Activated CD4-positive, alpha-beta memory T cell treated with anti-CD3 and anti-CD28 coated beads, Interleukin-2, amount 10 ng/mL, durations not matched to agents 7 days and 5 days (primary cell): ENCODE data around the gene AVP. TPM values are rescaled to one million over a fixed set of nuclear protein-coding genes. Genes with fewer than 3 reads are reported as not detected.
"Not testable (repeated sequence)": the region's sequence is repeated elsewhere in the genome, so short reads cannot be mapped to it uniquely, and the experiment has no call there.

Experiments
- CTCF ChIA-PET: fragments of 350-600 bp; sonication (Branson Sonifier 250); formaldehyde crosslinking; loops from one replicate; lab custom pipeline; 2021; ENCODE audit warnings: antibody characterized with exemption, inconsistent platforms; lab: Charles Lee
- POLR2A ChIA-PET: fragments of 350-600 bp; sonication (Branson Sonifier 250); formaldehyde crosslinking; loops from one replicate; lab custom pipeline; 2021; ENCODE audit warnings: antibody characterized with exemption; lab: Charles Lee
- DNase-seq: peaks from one replicate; pipeline ENCODE4 v3.0.0-alpha.2; 2020
- H3K27ac Mint-ChIP-seq: one replicate; pipeline ENCODE4 v1.8.0; 2021; ENCODE audit warnings: mild to moderate bottlenecking, mixed read lengths
- H3K27me3 Mint-ChIP-seq: one replicate; pipeline ENCODE4 v1.8.0; 2021; ENCODE audit warnings: mixed read lengths
- H3K36me3 Mint-ChIP-seq: one replicate; pipeline ENCODE4 v1.8.0; 2021; ENCODE audit warnings: low read depth, mixed read lengths
- H3K4me1 Mint-ChIP-seq: one replicate; pipeline ENCODE4 v1.8.0; 2021; ENCODE audit warnings: mixed read lengths
- H3K4me3 Mint-ChIP-seq: one replicate; pipeline ENCODE4 v1.8.0; 2021; ENCODE audit warnings: mild to moderate bottlenecking, mixed read lengths
- H3K9me3 Mint-ChIP-seq: one replicate; pipeline ENCODE4 v1.8.0; 2021; ENCODE audit warnings: mixed read lengths
- total RNA-seq, 2 experiments: library from RNA; stranded (reverse); gene quantifications; one replicate each; pipeline ENCODE4 v1.2.3, GENCODE V29; 2021

The AVP gene
- total RNA-seq, 2 experiments from 2014 or later: not detected

GRCh38 chr20:3073251-3073643 lies 11.3 kb downstream of the AVP start:
- peaks cover 19% of the 10 kb centered on the region for H3K27me3 Mint-ChIP-seq
- not testable (repeated sequence) for H3K27ac Mint-ChIP-seq, H3K36me3 Mint-ChIP-seq, H3K4me3 Mint-ChIP-seq, DNase-seq, H3K9me3 Mint-ChIP-seq
- H3K4me1 Mint-ChIP-seq: peaks cover 40% of the 10 kb centered on the region
- ChIA-PET CTCF (interaction anchor here (2.3 kb wide), 1 partner anchor 20 kb away, joined by 10 read pairs; no protein-coding TSS in a partner anchor), POLR2A (interaction anchor here (0.7 to 1.6 kb wide), 3 partner anchors 28 to 151 kb away, joined by 3 to 4 read pairs (median 3); no protein-coding TSS in a partner anchor)

DNA sequence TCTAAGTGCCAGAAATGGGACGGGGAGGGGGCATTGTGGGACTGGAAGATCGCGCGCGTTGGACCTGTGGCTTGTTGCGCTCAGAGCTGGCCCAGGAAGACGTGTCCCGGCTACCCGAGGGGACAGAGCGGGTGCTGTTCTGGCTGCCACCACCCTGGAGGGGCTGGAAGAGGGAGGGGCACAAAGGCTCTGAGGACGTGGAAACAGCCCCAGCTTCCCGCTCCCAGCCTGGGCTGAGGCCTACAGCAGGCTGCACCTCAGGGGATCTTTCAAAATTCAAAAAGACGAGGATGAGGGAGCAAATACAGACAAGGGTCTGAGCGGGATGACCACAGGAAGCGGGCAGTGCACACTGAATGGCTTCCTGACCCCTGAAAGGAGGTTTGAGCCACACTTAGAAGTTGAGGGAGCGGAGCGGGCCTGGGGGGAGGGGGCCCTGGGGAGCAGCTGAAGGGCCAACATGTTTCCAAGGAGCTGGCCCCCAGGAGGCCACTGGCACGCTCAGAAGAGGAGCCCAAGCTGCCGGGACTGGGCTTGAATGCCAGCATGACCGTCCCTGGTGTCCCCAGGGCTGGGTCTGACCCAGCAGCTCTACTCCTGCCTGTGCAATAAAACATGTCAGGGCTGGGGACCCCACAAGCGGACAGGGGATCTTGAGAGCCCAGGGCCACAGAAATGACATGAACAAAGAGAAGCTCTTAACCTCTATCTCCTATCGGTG lies 11.8 kb downstream of the AVP start:
- peak overlapping the region; percentile 57 for H3K4me3 Mint-ChIP-seq
- peaks cover 37% of the 10 kb centered on the region for H3K4me1 Mint-ChIP-seq
- ChIA-PET POLR2A (interaction anchor here (1.1 to 1.6 kb wide), 3 partner anchors 23 to 151 kb away, joined by 3 to 4 read pairs (median 3); no protein-coding TSS in a partner anchor), CTCF (interaction anchor here (0.5 to 2.3 kb wide), 2 partner anchors 18 to 19 kb away, joined by 3 to 10 read pairs; no protein-coding TSS in a partner anchor)
- peaks cover 1% of the 10 kb centered on the region for H3K36me3 Mint-ChIP-seq
- no peak for DNase-seq
- no peak overlapping the region for H3K27ac Mint-ChIP-seq
- peaks cover 1% of the 10 kb centered on the region for H3K9me3 Mint-ChIP-seq
- H3K27me3 Mint-ChIP-seq: peaks cover 16% of the 10 kb centered on the region

GRCh38 chr20:3071610-3072529 lies 12.7 kb downstream of the AVP start, which contains the start of gene OXT:
TSS of gene OXT (plus strand) at chr20:3071620. CDS start at chr20:3071656, 36 bp downstream.
- peaks cover 15% of the 10 kb centered on the region for H3K27me3 Mint-ChIP-seq
- POLR2A ChIA-PET: interaction anchor here (1.2 to 1.6 kb wide), 2 partner anchors 22 to 30 kb away, joined by 3 to 4 read pairs; no protein-coding TSS in a partner anchor
- CTCF ChIA-PET: interaction anchor here (0.5 to 2.3 kb wide), 2 partner anchors 17 to 18 kb away, joined by 3 to 10 read pairs; no protein-coding TSS in a partner anchor
- peak within 1 kb of the TSS; percentile 57 for H3K4me3 Mint-ChIP-seq
- H3K4me1 Mint-ChIP-seq: peaks cover 31% of the 10 kb centered on the region
- no peak within 1 kb of the TSS for H3K27ac Mint-ChIP-seq
- no peaks in the 10 kb centered on the region for H3K36me3 Mint-ChIP-seq
- no peaks in the 10 kb centered on the region for H3K9me3 Mint-ChIP-seq
- DNase-seq: peak; percentile 70

DNA sequence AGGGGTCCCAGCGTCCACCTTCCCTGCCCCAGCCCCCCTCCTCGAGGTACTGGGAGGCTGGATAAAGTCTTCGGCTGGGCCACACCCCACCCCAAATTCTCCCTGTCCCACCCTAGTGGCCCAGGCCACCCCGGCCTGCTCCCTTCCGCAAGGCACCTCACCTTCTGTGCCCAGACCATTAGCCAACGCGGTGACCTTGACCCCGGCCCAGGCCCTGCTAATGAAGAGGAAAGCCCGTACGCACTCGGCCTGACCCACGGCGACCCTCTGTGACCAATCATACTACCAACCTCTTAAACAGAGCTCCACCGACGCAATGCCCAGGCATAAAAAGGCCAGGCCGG lies 13.3 kb downstream of the AVP start:
- H3K4me1 Mint-ChIP-seq: peaks cover 28% of the 10 kb centered on the region
- DNase-seq: no peak
- H3K36me3 Mint-ChIP-seq: no peaks in the 10 kb centered on the region
- H3K4me3 Mint-ChIP-seq: peak overlapping the region; percentile 57
- no peaks in the 10 kb centered on the region for H3K9me3 Mint-ChIP-seq
- H3K27me3 Mint-ChIP-seq: peaks cover 15% of the 10 kb centered on the region
- ChIA-PET POLR2A (no interaction called here), CTCF (interaction anchor here (1.4 kb wide), 1 partner anchor 45 kb away, joined by 5 read pairs; no protein-coding TSS in a partner anchor)
- H3K27ac Mint-ChIP-seq: no peak overlapping the region

GRCh38 chr20:3070725-3071124 lies 13.8 kb downstream of the AVP start:
- H3K27me3 Mint-ChIP-seq: peaks cover 14% of the 10 kb centered on the region
- CTCF ChIA-PET: interaction anchor here (1.4 to 1.6 kb wide), 2 partner anchors 38 to 45 kb away, joined by 3 to 5 read pairs; no protein-coding TSS in a partner anchor

DNA sequence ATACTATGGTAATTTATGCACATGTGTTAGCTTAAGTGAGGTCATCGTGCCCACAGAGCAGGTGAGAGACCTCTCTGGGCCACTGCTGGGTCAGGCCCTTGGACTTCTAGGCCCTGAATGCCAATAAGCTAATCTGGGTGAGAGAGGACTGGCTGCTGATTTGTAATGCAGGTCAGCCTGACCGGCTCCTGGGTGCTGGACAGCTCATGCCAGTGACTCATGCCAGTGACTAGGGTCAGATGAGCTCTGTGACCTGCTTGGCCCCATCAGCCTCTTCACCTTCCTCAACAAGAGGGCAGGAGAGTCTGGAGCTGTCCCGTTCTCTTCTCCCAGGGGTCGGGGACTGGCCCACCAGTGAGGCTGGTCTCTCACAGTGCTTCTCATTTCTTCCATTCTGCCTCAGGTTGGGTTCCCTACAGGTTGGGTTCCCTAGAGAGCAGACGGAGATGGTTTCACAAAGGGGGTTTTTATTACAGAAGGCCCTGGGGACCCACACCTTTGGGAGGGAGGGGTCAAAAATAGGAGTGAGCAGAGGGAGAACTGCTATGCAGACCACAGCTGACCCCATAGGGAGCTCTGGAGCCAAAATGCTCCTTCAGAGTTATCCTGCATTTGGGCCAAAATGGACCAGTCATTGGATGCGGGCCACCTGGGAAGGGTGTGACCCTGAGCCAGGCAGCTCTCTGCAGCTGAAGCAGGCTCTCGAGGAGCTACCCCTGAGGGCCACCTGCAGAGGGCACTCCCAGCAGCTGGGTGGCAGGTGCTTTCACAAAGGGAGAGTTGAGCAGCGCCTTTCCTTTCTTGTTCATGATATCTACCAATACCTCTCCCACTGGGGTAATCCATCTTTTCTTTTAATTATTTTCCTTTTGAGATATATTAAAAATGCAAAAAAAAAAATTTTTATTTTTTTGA lies 15.3 kb downstream of the AVP start:
- no peak overlapping the region for H3K4me3 Mint-ChIP-seq
- POLR2A ChIA-PET: interaction anchor here (1.0 to 1.5 kb wide), 3 partner anchors 9 to 196 kb away, joined by 3 to 4 read pairs (median 3); partner anchors contain the start of genes FASTKD5, PTPRA and UBOX5
- peak; percentile 31 for DNase-seq
- H3K36me3 Mint-ChIP-seq: no peaks in the 10 kb centered on the region
- CTCF ChIA-PET: interaction anchor here (0.8 to 2.5 kb wide), 8 partner anchors 8 to 49 kb away, joined by 3 to 11 read pairs (median 4); no protein-coding TSS in a partner anchor
- peaks cover 18% of the 10 kb centered on the region for H3K4me1 Mint-ChIP-seq
- H3K9me3 Mint-ChIP-seq: no peaks in the 10 kb centered on the region
- H3K27me3 Mint-ChIP-seq: peaks cover 12% of the 10 kb centered on the region
- H3K27ac Mint-ChIP-seq: no peak overlapping the region

More at GRCh38 chr20:3070725-3071124, 13.8 kb downstream of the AVP start:
- H3K4me3 Mint-ChIP-seq: peak overlapping the region; percentile 57
- no peak for DNase-seq
- no peaks in the 10 kb centered on the region for H3K36me3 Mint-ChIP-seq
- H3K27ac Mint-ChIP-seq: no peak overlapping the region
- POLR2A ChIA-PET: no interaction called here
- peaks cover 27% of the 10 kb centered on the region for H3K4me1 Mint-ChIP-seq
- H3K9me3 Mint-ChIP-seq: no peaks in the 10 kb centered on the region

DNA sequence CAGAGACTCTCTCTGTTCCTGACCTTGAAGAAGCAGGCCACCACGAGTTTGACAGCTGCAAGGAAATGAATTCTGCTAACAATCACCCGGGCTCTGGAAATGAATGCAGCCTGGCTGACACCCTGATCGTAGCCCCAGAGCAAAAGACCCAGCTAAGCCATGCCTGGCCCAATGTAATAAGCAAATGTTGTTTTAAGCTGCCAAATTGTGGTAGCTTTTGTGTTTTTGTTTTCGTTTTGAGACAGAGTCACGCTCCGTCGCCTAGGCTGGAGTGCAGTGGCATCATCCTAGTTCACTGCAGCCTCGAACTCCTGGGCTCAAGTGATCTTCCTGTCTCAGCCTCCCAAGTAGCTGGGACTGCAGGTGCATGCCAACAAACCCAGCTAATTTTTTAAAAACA lies 16.4 kb downstream of the AVP start:
- no peaks in the 10 kb centered on the region for H3K9me3 Mint-ChIP-seq
- no peak for DNase-seq
- peaks cover 16% of the 10 kb centered on the region for H3K4me1 Mint-ChIP-seq
- ChIA-PET POLR2A (no interaction called here), CTCF (interaction anchor here (1.3 to 2.5 kb wide), 2 partner anchors 10 to 15 kb away, joined by 7 to 11 read pairs; no protein-coding TSS in a partner anchor)
- no peak overlapping the region for H3K4me3 Mint-ChIP-seq
- no peak overlapping the region for H3K27ac Mint-ChIP-seq
- no peaks in the 10 kb centered on the region for H3K36me3 Mint-ChIP-seq
- peaks cover 10% of the 10 kb centered on the region for H3K27me3 Mint-ChIP-seq

GRCh38 chr20:3067139-3068014 lies 17.1 kb downstream of the AVP start:
- Mint-ChIP-seq H3K36me3 (no peaks in the 10 kb centered on the region), H3K4me1 (peaks cover 12% of the 10 kb centered on the region), H3K4me3 (no peak overlapping the region), H3K9me3 (no peaks in the 10 kb centered on the region), H3K27ac (no peak overlapping the region), H3K27me3 (peaks cover 6% of the 10 kb centered on the region)
- ChIA-PET POLR2A (no interaction called here), CTCF (interaction anchor here (1.3 to 2.5 kb wide), 2 partner anchors 10 to 14 kb away, joined by 7 to 11 read pairs; no protein-coding TSS in a partner anchor)
- DNase-seq: no peak

DNA sequence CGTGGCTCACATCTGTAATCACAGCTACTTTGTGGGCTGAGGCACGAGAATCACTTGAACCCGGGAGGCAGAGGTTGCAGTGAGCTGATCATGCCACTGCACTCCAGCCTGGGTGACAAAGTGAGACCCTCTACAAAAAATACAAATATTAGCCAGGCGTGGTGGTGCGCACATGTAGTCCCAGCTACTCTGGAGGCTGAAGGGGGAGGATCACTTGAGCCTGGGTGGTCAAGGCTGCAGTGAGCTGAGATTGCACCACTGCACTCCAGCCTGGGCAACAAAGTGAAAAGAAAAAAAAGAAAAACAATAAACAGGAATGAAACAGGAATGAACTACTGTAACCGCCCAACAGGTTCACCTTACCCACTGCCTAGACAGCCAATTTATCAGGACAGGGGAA lies 20.4 kb downstream of the AVP start:
- H3K27ac Mint-ChIP-seq, DNase-seq, H3K27me3 Mint-ChIP-seq, POLR2A ChIA-PET, H3K9me3 Mint-ChIP-seq, H3K4me1 Mint-ChIP-seq, H3K36me3 Mint-ChIP-seq, H3K4me3 Mint-ChIP-seq: not testable (repeated sequence)
- CTCF ChIA-PET: interaction anchor here (1.6 kb wide), 1 partner anchor 10 kb away, joined by 5 read pairs; no protein-coding TSS in a partner anchor

- no peaks in the 10 kb centered on the region for H3K36me3 Mint-ChIP-seq
- no peaks in the 10 kb centered on the region for H3K9me3 Mint-ChIP-seq
- ChIA-PET CTCF (no interaction called here), POLR2A (no interaction called here)
- DNase-seq: no peak
- peaks cover 1% of the 10 kb centered on the region for H3K4me1 Mint-ChIP-seq
- H3K4me3 Mint-ChIP-seq: no peak overlapping the region
- no peaks in the 10 kb centered on the region for H3K27me3 Mint-ChIP-seq
- H3K27ac Mint-ChIP-seq: no peak overlapping the region
These were observed 25.0 kb downstream of the AVP start for GRCh38 chr20:3059489-3059888.
